IMR-90 (cell line): Measurements from ENCODE around the gene PGM2. TPM values are rescaled to one million over a fixed set of nuclear protein-coding genes. Genes with fewer than 3 reads are reported as not detected.

Source experiments
- ATAC-seq: fragments of 200-7000 bp; cut with Tn5 transposase; 2 replicates; pipeline ENCODE4 v1.9.1; 2020; ENCODE audit warnings: low read depth, mild to moderate bottlenecking, moderate library complexity
- BruUV-seq: library from RNA; stranded (reverse); fragments of 400-500 nt; replicated peaks from 2 replicates; lab custom pipeline; 2021; lab: Mats Ljungman, UMichigan
- CTCF ChIA-PET: fragments of 300-600 bp; formaldehyde crosslinking; extraction: SDS; loops from one replicate; lab custom pipeline; 2021; ENCODE audit warnings: antibody characterized with exemption; lab: Yijun Ruan, JAX
- POLR2A ChIA-PET: fragments of 300-600 bp; sonication (Branson Sonifier 250); formaldehyde crosslinking; loops from one replicate; lab custom pipeline; 2022; ENCODE audit warnings: antibody characterized with exemption; ENCODE audit not compliant: unreplicated experiment; lab: Charles Lee
- DNase-seq: peaks from one replicate; pipeline ENCODE4 v3.0.0; 2013
- H2AFZ ChIP-seq: replicated peaks from 2 replicates; pipeline ENCODE3; 2013; ENCODE audit warnings: low read length, mild to moderate bottlenecking; ENCODE audit not compliant: poor library complexity
- H2AK5ac ChIP-seq: 2 replicates; pipeline ENCODE4 v1.6.1; 2013; ENCODE audit warnings: low read depth, low read length, inconsistent platforms
- H2AK9ac ChIP-seq: replicated peaks from 2 replicates; pipeline ENCODE3; 2013; ENCODE audit warnings: mild to moderate bottlenecking, low read depth, low read length, moderate library complexity; ENCODE audit not compliant: poor library complexity
- H2BK120ac ChIP-seq: 2 replicates; pipeline ENCODE4 v1.6.1; 2013; ENCODE audit warnings: low read depth, low read length, inconsistent platforms
- H2BK15ac ChIP-seq: 3 replicates; pipeline ENCODE4 v1.6.1; 2013; ENCODE audit warnings: low read depth, low read length, inconsistent platforms
- H2BK20ac ChIP-seq: 2 replicates; pipeline ENCODE4 v1.6.1; 2013; ENCODE audit warnings: low read depth, mild to moderate bottlenecking, inconsistent platforms, low read length, moderate library complexity
- H2BK5ac ChIP-seq: 2 replicates; pipeline ENCODE4 v1.6.1; 2013; ENCODE audit warnings: mild to moderate bottlenecking, low read depth, low read length, inconsistent platforms; ENCODE audit not compliant: poor library complexity, severe bottlenecking
- H3K14ac ChIP-seq: replicated peaks from 2 replicates; pipeline ENCODE4 v1.6.1; 2013; ENCODE audit warnings: low read depth, low read length, inconsistent platforms
- H3K18ac ChIP-seq: 2 replicates; pipeline ENCODE4 v1.6.1; 2013; ENCODE audit warnings: low read depth, low read length, control low read depth
- H3K23ac ChIP-seq: 2 replicates; pipeline ENCODE4 v1.6.1; 2013; ENCODE audit warnings: low read depth, low read length, inconsistent platforms
- H3K27ac ChIP-seq: 2 replicates; pipeline ENCODE4 v1.5.1; 2013; ENCODE audit warnings: mild to moderate bottlenecking, control low read depth, low read length; ENCODE audit not compliant: insufficient read depth
- H3K27me3 ChIP-seq: 2 replicates; pipeline ENCODE4 v1.6.1; 2013; ENCODE audit warnings: low read length; ENCODE audit not compliant: control insufficient read depth, insufficient read depth
- H3K36me3 ChIP-seq: 2 replicates; pipeline ENCODE4 v1.6.1; 2013; ENCODE audit warnings: low read length, mixed read lengths; ENCODE audit not compliant: control insufficient read depth, insufficient read depth
- H3K4ac ChIP-seq: 2 replicates; pipeline ENCODE4 v1.6.1; 2013; ENCODE audit warnings: low read depth, low read length, inconsistent platforms
- H3K4me1 ChIP-seq: 2 replicates; pipeline ENCODE4 v1.6.1; 2013; ENCODE audit warnings: low read length, mixed read lengths; ENCODE audit not compliant: control insufficient read depth, insufficient read depth
- H3K4me2 ChIP-seq: 2 replicates; pipeline ENCODE4 v1.6.1; 2013; ENCODE audit warnings: low read depth, mild to moderate bottlenecking, control low read depth, low read length, moderate library complexity
- H3K4me3 ChIP-seq: 2 replicates; pipeline ENCODE4 v1.5.1; 2013; ENCODE audit warnings: low read depth, mild to moderate bottlenecking, control low read depth, low read length, moderate library complexity; ENCODE audit not compliant: insufficient read depth
- H3K56ac ChIP-seq: 2 replicates; pipeline ENCODE4 v1.6.1; 2013; ENCODE audit warnings: low read length, inconsistent platforms; ENCODE audit not compliant: insufficient read depth; ENCODE audit errors: extremely low read depth
- H3K79me1 ChIP-seq, 2 experiments: 2 replicates each; pipeline ENCODE4 v1.6.1; 2013; ENCODE audit warnings: low read length in 2 of 2, inconsistent platforms in 1 of 2, low read depth in 1 of 2
- H3K9ac ChIP-seq: 2 replicates; pipeline ENCODE4 v1.6.1; 2013; ENCODE audit warnings: low read depth, low read length, control low read depth
- H3K9me1 ChIP-seq: 2 replicates; pipeline ENCODE4 v1.6.1; 2013; ENCODE audit warnings: low read length, inconsistent platforms; ENCODE audit not compliant: insufficient read depth
- H3K9me3 ChIP-seq: 2 replicates; pipeline ENCODE4 v1.6.1; 2013; ENCODE audit warnings: low read length; ENCODE audit not compliant: control insufficient read depth, insufficient read depth
- H4K20me1 ChIP-seq: 2 replicates; pipeline ENCODE4 v1.6.1; 2013; ENCODE audit warnings: low read length, inconsistent platforms; ENCODE audit not compliant: insufficient read depth
- H4K5ac ChIP-seq: 2 replicates; pipeline ENCODE4 v1.6.1; 2013; ENCODE audit warnings: mild to moderate bottlenecking, low read depth, low read length, control low read depth
- H4K8ac ChIP-seq, 2 experiments: 2 replicates each; pipeline ENCODE4 v1.6.1; 2013; ENCODE audit warnings: low read depth in 2 of 2, low read length in 2 of 2, control low read depth in 1 of 2, inconsistent platforms in 1 of 2
- H4K91ac ChIP-seq: 2 replicates; pipeline ENCODE4 v1.6.1; 2013; ENCODE audit warnings: low read depth, low read length, inconsistent platforms; ENCODE audit not compliant: insufficient read depth
- CEBPB ChIP-seq: IDR thresholded peaks from 2 replicates; pipeline ENCODE4 v1.6.1; 2012; ENCODE audit warnings: low read depth, low read length, improper control_type of control experiment
- CHD1 ChIP-seq: IDR thresholded peaks from 2 replicates; pipeline ENCODE4 v1.6.1; 2012; ENCODE audit warnings: low read depth, low read length, improper control_type of control experiment
- WGBS, 2 experiments: methylation state at CpG; one replicate each; pipeline versions ENCODE4 v1.1.5 to v1.1.7; 2013; ENCODE audit warnings: missing lambda C conversion rate in 2 of 2; ENCODE audit not compliant: insufficient read length in 1 of 2; ENCODE audit errors: extremely low coverage in 2 of 2; 5-methylcytosine and 5-hydroxymethylcytosine counted together
- dilution Hi-C: fragments of 300-500 bp; cut with HindIII; formaldehyde crosslinking; loops from one replicate; pipeline ENCODE4 v1.14.3; 2018; ENCODE audit warnings: low sequenced_read_pairs; ENCODE audit not compliant: unreplicated experiment
- in situ Hi-C: fragments of 300-500 bp; cut with MboI; formaldehyde crosslinking; loops from 3 replicates; pipeline ENCODE4 v1.14.3; 2019; ENCODE audit warnings: low sequenced_read_pairs, inconsistent platforms, mixed read lengths
- intact Hi-C: fragments of 100-400 bp; cut with micrococcal nuclease; formaldehyde crosslinking; loops from 2 replicates; pipeline ENCODE4 v1.10.0; 2022
- polyA plus RNA-seq, 3 experiments: library from polyadenylated mRNA; depleted of rRNA; stranded (reverse); fragments of >200 nt; gene quantifications; 2 replicates each; pipeline ENCODE4 v1.2.3, GENCODE V29; 2012; ENCODE audit warnings: low replicate concordance in 1 of 3
- total RNA-seq: library from RNA; depleted of rRNA; stranded (reverse); fragments of >200 nt; gene quantifications from 2 replicates; pipeline ENCODE4 v1.2.3, GENCODE V29; 2012

PGM2 gene
- total and polyA plus RNA-seq, 2 of the 4 experiments (the other 2 are of a cell fraction): 18.7 to 26.2 TPM

DNA sequence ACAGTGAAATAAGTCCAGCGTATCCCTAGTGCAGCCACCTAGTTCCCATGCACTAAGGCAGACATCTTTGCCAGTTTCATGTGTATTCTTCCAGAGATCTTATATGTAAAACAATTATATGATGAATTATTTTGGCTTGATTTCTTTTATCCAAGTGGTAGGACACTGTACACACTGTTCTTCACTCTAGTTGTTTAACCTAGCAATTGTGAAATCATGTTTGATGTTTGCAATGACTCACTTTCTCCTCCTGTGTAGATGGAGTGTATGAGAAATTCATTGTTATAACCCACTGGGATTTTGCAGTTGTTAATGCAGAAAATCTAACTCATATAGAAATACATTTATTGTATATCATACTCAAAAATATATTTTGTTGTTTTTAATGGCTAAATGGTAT, 46.9 kb downstream of the PGM2 start:
- ChIA-PET POLR2A (no interaction called here), CTCF (no interaction called here)
- H3K4ac ChIP-seq: no peak overlapping the region
- no peaks in the 10 kb centered on the region for H3K9me3 ChIP-seq
- no peaks in the 10 kb centered on the region for H4K20me1 ChIP-seq
- no peaks in the 10 kb centered on the region for H3K4me1 ChIP-seq
- H3K4me2 ChIP-seq: no peak overlapping the region
- no peak overlapping the region for H2BK20ac ChIP-seq
- no peaks in the 10 kb centered on the region for H3K79me1 ChIP-seq
- H3K27me3 ChIP-seq: no peaks in the 10 kb centered on the region
- no peaks in the 10 kb centered on the region for H3K36me3 ChIP-seq
- ATAC-seq: peak; percentile 69
- no peak overlapping the region for H2BK15ac ChIP-seq
- no peak overlapping the region for H3K56ac ChIP-seq
- no peak overlapping the region for H3K27ac ChIP-seq
- dilution Hi-C loops (no loop called here), intact Hi-C loops (no loop called here), in situ Hi-C loops (no loop called here)
- no peak overlapping the region for H4K91ac ChIP-seq
- TF ChIP-seq CHD1 (no peak), CEBPB (peak; percentile 93)
- H3K14ac ChIP-seq: no peak overlapping the region
- H3K9me1 ChIP-seq: no peaks in the 10 kb centered on the region
- no peak overlapping the region for H3K23ac ChIP-seq
- H3K4me3 ChIP-seq: no peak overlapping the region
- H2AFZ ChIP-seq: no peak overlapping the region
- H3K18ac ChIP-seq: no peak overlapping the region
- BruUV-seq: no TSS peak
- no peak overlapping the region for H2BK120ac ChIP-seq
- H4K5ac ChIP-seq: no peak overlapping the region
- no peak overlapping the region for H2BK5ac ChIP-seq
- WGBS, 2 experiments: no CpG with 5 or more reads among the region's 1 CpG
- no peak overlapping the region for H4K8ac ChIP-seq
- no peak overlapping the region for H2AK5ac ChIP-seq
- no peak overlapping the region for H3K9ac ChIP-seq
- no peak overlapping the region for H2AK9ac ChIP-seq
- peak; percentile 75 for DNase-seq
